Measurements from ENCODE around the gene ZNF48.
A peak's percentile ranks its signal among the peaks of the same experiment; 100 is the strongest.

ZNF48 gene

GRCh38 chr16:30407804-30408534 is 12.7 kb downstream of the ZNF48 start:
- no peak for FAIRE-seq

- no peak for FAIRE-seq
Measured at GRCh38 chr16:30409125-30410060, 14.2 kb downstream of the ZNF48 start.

GRCh38 chr16:30413112-30413806 is 18.0 kb downstream of the ZNF48 start:
- no peak for FAIRE-seq

GRCh38 chr16:30414159-30414558 is 18.9 kb downstream of the ZNF48 start:
- no peak for FAIRE-seq

GRCh38 chr16:30416047-30416603 is 20.9 kb downstream of the ZNF48 start:
- FAIRE-seq = no peak

- FAIRE-seq = no peak
Measured at GRCh38 chr16:30416624-30417528, 21.7 kb downstream of the ZNF48 start.

- FAIRE-seq = no peak
Measured at GRCh38 chr16:30417529-30418349, 22.5 kb downstream of the ZNF48 start.

- no peak for FAIRE-seq
Measured at GRCh38 chr16:30418350-30419181, 23.3 kb downstream of the ZNF48 start.

- no peak for FAIRE-seq
Measured at GRCh38 chr16:30421010-30421409, 25.8 kb downstream of the ZNF48 start.

GRCh38 chr16:30428055-30428454 is 32.8 kb downstream of the ZNF48 start:
- no peak for FAIRE-seq

- FAIRE-seq = no peak
Measured at GRCh38 chr16:30429418-30429677, 34.1 kb downstream of the ZNF48 start.

- peak; percentile 93 for FAIRE-seq
Measured at GRCh38 chr16:30429678-30430427, 34.6 kb downstream of the ZNF48 start, which contains the start of gene DCTPP1. TSS of gene DCTPP1 (minus strand) at chr16:30430030. CDS start at chr16:30429980, 50 bp downstream.

- no peak for FAIRE-seq
Measured at GRCh38 chr16:30430428-30430970, 35.3 kb downstream of the ZNF48 start.

GRCh38 chr16:30434852-30435251 is 39.6 kb downstream of the ZNF48 start:
- FAIRE-seq = no peak

GRCh38 chr16:30437511-30438046 is 42.4 kb downstream of the ZNF48 start:
- FAIRE-seq = no peak

GRCh38 chr16:30438835-30439234 is 43.6 kb downstream of the ZNF48 start:
- FAIRE-seq = no peak

GRCh38 chr16:30439720-30440348 is 44.6 kb downstream of the ZNF48 start:
- no peak for FAIRE-seq

- FAIRE-seq = no peak
Measured at GRCh38 chr16:30443631-30444030, 48.4 kb downstream of the ZNF48 start.
